Measurements from ENCODE around the gene PHF11. TPM values are rescaled to one million over a fixed set of nuclear protein-coding genes. Genes with fewer than 3 reads are reported as not detected.

The PHF11 gene
- total and polyA plus RNA-seq, 2 experiments from 2014 or later = 7.4 to 13.5 TPM

DNA sequence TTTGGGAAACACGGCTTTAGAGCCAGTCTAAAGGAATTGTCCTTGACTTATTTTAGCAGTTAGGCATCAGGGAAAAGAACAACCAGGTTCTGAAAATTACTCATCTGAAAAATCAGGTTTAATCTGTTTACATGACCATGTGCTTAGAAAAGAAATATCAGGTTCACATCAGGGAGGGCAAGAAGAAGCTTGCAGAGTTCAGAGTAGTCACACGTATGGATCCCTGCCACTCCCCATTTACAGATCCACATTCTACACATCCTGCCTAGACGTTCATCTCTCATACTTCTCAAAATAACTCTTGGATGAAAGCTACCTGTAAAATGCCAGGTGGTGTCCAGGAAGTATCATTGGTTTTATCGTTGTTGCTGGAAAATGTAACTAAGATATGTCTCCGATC is 14.0 kb upstream of the PHF11 start:
- Histone ChIP-seq H3K36me3 (ENCODE audit: insufficient read depth) (peaks cover 9% of the 10 kb centered on the region; the same call in 1 of the 2 replicates), H3K27me3 (ENCODE audit: insufficient read depth) (no peaks in the 10 kb centered on the region), H3K4me1 (ENCODE audit: insufficient read depth) (no peaks in the 10 kb centered on the region), H3K4me2 (no peak overlapping the region), H3K4me3 (no peak overlapping the region), H3K9me2 (ENCODE audit: insufficient read depth) (no peaks in the 10 kb centered on the region), H3K27ac (ENCODE audit: low read depth) (no peak overlapping the region), H4K20me1 (replicated peaks; ENCODE audit: insufficient read depth) (no peaks in the 10 kb centered on the region), H3F3A (replicated peaks; ENCODE audit: low read depth) (no peaks in the 10 kb centered on the region), H2AFZ (no peak overlapping the region), H3K79me2 (replicated peaks; ENCODE audit: insufficient read depth) (no peaks in the 10 kb centered on the region)
- DNase-seq (ENCODE audit: low spot score) = no peak
- Mint-ChIP-seq H3K4me3 (no peak overlapping the region), H3K9me3 (no peaks in the 10 kb centered on the region), H3K4me1 (no peaks in the 10 kb centered on the region), H3K27me3 (ENCODE audit: insufficient read depth, low read depth, poor library complexity) (no peaks in the 10 kb centered on the region), H3K36me3 (ENCODE audit: low read depth) (no peaks in the 10 kb centered on the region), H3K27ac (no peak overlapping the region)
- TF ChIP-seq, protein P1, sequence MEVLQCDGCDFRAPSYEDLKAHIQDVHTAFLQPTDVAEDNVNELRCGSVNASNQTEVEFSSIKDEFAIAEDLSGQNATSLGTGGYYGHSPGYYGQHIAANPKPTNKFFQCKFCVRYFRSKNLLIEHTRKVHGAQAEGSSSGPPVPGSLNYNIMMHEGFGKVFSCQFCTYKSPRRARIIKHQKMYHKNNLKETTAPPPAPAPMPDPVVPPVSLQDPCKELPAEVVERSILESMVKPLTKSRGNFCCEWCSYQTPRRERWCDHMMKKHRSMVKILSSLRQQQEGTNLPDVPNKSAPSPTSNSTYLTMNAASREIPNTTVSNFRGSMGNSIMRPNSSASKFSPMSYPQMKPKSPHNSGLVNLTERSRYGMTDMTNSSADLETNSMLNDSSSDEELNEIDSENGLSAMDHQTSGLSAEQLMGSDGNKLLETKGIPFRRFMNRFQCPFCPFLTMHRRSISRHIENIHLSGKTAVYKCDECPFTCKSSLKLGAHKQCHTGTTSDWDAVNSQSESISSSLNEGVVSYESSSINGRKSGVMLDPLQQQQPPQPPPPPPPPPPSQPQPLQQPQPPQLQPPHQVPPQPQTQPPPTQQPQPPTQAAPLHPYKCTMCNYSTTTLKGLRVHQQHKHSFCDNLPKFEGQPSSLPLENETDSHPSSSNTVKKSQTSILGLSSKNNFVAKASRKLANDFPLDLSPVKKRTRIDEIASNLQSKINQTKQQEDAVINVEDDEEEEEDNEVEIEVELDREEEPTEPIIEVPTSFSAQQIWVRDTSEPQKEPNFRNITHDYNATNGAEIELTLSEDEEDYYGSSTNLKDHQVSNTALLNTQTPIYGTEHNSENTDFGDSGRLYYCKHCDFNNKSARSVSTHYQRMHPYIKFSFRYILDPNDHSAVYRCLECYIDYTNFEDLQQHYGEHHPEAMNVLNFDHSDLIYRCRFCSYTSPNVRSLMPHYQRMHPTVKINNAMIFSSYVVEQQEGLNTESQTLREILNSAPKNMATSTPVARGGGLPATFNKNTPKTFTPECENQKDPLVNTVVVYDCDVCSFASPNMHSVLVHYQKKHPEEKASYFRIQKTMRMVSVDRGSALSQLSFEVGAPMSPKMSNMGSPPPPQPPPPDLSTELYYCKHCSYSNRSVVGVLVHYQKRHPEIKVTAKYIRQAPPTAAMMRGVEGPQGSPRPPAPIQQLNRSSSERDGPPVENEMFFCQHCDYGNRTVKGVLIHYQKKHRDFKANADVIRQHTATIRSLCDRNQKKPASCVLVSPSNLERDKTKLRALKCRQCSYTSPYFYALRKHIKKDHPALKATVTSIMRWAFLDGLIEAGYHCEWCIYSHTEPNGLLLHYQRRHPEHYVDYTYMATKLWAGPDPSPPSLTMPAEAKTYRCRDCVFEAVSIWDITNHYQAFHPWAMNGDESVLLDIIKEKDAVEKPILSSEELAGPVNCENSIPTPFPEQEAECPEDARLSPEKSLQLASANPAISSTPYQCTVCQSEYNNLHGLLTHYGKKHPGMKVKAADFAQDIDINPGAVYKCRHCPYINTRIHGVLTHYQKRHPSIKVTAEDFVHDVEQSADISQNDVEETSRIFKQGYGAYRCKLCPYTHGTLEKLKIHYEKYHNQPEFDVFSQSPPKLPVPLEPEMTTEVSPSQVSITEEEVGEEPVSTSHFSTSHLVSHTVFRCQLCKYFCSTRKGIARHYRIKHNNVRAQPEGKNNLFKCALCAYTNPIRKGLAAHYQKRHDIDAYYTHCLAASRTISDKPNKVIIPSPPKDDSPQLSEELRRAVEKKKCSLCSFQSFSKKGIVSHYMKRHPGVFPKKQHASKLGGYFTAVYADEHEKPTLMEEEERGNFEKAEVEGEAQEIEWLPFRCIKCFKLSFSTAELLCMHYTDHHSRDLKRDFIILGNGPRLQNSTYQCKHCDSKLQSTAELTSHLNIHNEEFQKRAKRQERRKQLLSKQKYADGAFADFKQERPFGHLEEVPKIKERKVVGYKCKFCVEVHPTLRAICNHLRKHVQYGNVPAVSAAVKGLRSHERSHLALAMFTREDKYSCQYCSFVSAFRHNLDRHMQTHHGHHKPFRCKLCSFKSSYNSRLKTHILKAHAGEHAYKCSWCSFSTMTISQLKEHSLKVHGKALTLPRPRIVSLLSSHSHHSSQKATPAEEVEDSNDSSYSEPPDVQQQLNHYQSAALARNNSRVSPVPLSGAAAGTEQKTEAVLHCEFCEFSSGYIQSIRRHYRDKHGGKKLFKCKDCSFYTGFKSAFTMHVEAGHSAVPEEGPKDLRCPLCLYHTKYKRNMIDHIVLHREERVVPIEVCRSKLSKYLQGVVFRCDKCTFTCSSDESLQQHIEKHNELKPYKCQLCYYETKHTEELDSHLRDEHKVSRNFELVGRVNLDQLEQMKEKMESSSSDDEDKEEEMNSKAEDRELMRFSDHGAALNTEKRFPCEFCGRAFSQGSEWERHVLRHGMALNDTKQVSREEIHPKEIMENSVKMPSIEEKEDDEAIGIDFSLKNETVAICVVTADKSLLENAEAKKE (CRISPR knock-in tag; IDR thresholded peaks at IDR 0.05) = no peak
- TF ChIP-seq CTCF (conservative IDR thresholded peaks at IDR 0.05; ENCODE audit: low read depth in 2 of 2) (no peak), CREB1 (CRISPR knock-in tag; IDR thresholded peaks at IDR 0.05; ENCODE audit: low read depth) (no peak), NANOG (IDR thresholded peaks at IDR 0.05; ENCODE audit: borderline replicate concordance) (no peak), EZH2phosphoT487 (IDR thresholded peaks at IDR 0.05; ENCODE audit: unreplicated experiment) (no peak), POLR2AphosphoS5 (IDR thresholded peaks at IDR 0.05; ENCODE audit: low read depth) (no peak), ZNF331 (CRISPR knock-in tag; IDR thresholded peaks at IDR 0.05; ENCODE audit: low read depth) (no peak), JUNB (IDR thresholded peaks at IDR 0.05; ENCODE audit: unreplicated experiment) (no peak), STAT1 (IDR thresholded peaks at IDR 0.05; ENCODE audit: unreplicated experiment) (no peak), EZH2 (IDR thresholded peaks at IDR 0.05; ENCODE audit: low read depth, unreplicated experiment) (no peak), ZNF114 (CRISPR knock-in tag; IDR thresholded peaks at IDR 0.05) (no peak)
- TF ChIP-seq, protein P2, sequence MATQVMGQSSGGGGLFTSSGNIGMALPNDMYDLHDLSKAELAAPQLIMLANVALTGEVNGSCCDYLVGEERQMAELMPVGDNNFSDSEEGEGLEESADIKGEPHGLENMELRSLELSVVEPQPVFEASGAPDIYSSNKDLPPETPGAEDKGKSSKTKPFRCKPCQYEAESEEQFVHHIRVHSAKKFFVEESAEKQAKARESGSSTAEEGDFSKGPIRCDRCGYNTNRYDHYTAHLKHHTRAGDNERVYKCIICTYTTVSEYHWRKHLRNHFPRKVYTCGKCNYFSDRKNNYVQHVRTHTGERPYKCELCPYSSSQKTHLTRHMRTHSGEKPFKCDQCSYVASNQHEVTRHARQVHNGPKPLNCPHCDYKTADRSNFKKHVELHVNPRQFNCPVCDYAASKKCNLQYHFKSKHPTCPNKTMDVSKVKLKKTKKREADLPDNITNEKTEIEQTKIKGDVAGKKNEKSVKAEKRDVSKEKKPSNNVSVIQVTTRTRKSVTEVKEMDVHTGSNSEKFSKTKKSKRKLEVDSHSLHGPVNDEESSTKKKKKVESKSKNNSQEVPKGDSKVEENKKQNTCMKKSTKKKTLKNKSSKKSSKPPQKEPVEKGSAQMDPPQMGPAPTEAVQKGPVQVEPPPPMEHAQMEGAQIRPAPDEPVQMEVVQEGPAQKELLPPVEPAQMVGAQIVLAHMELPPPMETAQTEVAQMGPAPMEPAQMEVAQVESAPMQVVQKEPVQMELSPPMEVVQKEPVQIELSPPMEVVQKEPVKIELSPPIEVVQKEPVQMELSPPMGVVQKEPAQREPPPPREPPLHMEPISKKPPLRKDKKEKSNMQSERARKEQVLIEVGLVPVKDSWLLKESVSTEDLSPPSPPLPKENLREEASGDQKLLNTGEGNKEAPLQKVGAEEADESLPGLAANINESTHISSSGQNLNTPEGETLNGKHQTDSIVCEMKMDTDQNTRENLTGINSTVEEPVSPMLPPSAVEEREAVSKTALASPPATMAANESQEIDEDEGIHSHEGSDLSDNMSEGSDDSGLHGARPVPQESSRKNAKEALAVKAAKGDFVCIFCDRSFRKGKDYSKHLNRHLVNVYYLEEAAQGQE (IDR thresholded peaks at IDR 0.05; ENCODE audit: unreplicated experiment) = no peak
- TF ChIP-seq, protein P3, sequence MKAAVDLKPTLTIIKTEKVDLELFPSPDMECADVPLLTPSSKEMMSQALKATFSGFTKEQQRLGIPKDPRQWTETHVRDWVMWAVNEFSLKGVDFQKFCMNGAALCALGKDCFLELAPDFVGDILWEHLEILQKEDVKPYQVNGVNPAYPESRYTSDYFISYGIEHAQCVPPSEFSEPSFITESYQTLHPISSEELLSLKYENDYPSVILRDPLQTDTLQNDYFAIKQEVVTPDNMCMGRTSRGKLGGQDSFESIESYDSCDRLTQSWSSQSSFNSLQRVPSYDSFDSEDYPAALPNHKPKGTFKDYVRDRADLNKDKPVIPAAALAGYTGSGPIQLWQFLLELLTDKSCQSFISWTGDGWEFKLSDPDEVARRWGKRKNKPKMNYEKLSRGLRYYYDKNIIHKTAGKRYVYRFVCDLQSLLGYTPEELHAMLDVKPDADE (IDR thresholded peaks at IDR 0.05) = no peak
- no peak for ATAC-seq

Data from GM23338 (cell line).